DND-41 (cell line): ENCODE measurements around the gene MUC21.

Experiments
- CTCF ChIP-seq: IDR thresholded peaks from 2 replicates; pipeline ENCODE4 v1.5.1; 2012; ENCODE audit warnings: borderline replicate concordance, low read length, moderate library complexity, mild to moderate bottlenecking; ENCODE audit not compliant: poor library complexity, severe bottlenecking; ENCODE audit errors: extremely low read depth
- EZH2 ChIP-seq: IDR thresholded peaks from 3 replicates; pipeline ENCODE4 v1.6.1; 2012; ENCODE audit warnings: borderline replicate concordance, low read depth, mild to moderate bottlenecking, moderate library complexity, low read length, inconsistent platforms; ENCODE audit not compliant: severe bottlenecking

GRCh38 chr6:30960907-30961673 lies 22.4 kb upstream of the MUC21 start:
- TF ChIP-seq EZH2 (no peak), CTCF (no peak)
